Skeletal muscle satellite cell (primary cell): ENCODE measurements around the gene CEP192. TPM values are rescaled to one million over a fixed set of nuclear protein-coding genes. Genes with fewer than 3 reads are reported as not detected.

Source experiments
- H3K27me3 ChIP-seq: 2 replicates; pipeline ENCODE4 v1.7.0; 2013; ENCODE audit warnings: low read length; ENCODE audit not compliant: control insufficient read depth, insufficient read depth
- H3K36me3 ChIP-seq: 2 replicates; pipeline ENCODE4 v1.7.0; 2013; ENCODE audit warnings: mild to moderate bottlenecking, control low read depth, low read length; ENCODE audit not compliant: insufficient read depth
- H3K4me1 ChIP-seq: 2 replicates; pipeline ENCODE4 v1.7.0; 2013; ENCODE audit warnings: low read length; ENCODE audit not compliant: control insufficient read depth, insufficient read depth
- H3K4me2 ChIP-seq: 2 replicates; pipeline ENCODE4 v1.7.0; 2013; ENCODE audit warnings: mild to moderate bottlenecking, low read length
- H3K4me3 ChIP-seq: 2 replicates; pipeline ENCODE4 v1.7.0; 2013; ENCODE audit warnings: low read length
- H3K9ac ChIP-seq: 2 replicates; pipeline ENCODE4 v1.7.0; 2013; ENCODE audit warnings: mild to moderate bottlenecking, low read depth, low read length, moderate library complexity
- H3K9me3 ChIP-seq: replicated peaks from 2 replicates; pipeline ENCODE4 v1.7.0; 2013; ENCODE audit warnings: mild to moderate bottlenecking, control low read depth, low read length
- total RNA-seq: library from RNA; depleted of rRNA; stranded (reverse); fragments of >200 nt; gene quantifications from 2 replicates; pipeline ENCODE4 v1.2.3, GENCODE V29; 2012; rRNA removed

Gene CEP192, protein sequence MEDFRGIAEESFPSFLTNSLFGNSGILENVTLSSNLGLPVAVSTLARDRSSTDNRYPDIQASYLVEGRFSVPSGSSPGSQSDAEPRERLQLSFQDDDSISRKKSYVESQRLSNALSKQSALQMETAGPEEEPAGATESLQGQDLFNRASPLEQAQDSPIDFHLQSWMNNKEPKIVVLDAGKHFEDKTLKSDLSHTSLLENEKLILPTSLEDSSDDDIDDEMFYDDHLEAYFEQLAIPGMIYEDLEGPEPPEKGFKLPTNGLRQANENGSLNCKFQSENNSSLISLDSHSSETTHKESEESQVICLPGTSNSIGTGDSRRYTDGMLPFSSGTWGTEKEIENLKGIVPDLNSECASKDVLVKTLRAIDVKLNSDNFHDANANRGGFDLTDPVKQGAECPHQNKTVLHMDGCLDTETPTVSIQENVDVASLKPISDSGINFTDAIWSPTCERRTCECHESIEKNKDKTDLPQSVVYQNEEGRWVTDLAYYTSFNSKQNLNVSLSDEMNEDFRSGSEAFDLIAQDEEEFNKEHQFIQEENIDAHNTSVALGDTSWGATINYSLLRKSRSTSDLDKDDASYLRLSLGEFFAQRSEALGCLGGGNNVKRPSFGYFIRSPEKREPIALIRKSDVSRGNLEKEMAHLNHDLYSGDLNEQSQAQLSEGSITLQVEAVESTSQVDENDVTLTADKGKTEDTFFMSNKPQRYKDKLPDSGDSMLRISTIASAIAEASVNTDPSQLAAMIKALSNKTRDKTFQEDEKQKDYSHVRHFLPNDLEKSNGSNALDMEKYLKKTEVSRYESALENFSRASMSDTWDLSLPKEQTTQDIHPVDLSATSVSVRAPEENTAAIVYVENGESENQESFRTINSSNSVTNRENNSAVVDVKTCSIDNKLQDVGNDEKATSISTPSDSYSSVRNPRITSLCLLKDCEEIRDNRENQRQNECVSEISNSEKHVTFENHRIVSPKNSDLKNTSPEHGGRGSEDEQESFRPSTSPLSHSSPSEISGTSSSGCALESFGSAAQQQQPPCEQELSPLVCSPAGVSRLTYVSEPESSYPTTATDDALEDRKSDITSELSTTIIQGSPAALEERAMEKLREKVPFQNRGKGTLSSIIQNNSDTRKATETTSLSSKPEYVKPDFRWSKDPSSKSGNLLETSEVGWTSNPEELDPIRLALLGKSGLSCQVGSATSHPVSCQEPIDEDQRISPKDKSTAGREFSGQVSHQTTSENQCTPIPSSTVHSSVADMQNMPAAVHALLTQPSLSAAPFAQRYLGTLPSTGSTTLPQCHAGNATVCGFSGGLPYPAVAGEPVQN (N-terminal part only)
- 21.8 and 26.4 TPM in 2 replicates for total RNA-seq

DNA sequence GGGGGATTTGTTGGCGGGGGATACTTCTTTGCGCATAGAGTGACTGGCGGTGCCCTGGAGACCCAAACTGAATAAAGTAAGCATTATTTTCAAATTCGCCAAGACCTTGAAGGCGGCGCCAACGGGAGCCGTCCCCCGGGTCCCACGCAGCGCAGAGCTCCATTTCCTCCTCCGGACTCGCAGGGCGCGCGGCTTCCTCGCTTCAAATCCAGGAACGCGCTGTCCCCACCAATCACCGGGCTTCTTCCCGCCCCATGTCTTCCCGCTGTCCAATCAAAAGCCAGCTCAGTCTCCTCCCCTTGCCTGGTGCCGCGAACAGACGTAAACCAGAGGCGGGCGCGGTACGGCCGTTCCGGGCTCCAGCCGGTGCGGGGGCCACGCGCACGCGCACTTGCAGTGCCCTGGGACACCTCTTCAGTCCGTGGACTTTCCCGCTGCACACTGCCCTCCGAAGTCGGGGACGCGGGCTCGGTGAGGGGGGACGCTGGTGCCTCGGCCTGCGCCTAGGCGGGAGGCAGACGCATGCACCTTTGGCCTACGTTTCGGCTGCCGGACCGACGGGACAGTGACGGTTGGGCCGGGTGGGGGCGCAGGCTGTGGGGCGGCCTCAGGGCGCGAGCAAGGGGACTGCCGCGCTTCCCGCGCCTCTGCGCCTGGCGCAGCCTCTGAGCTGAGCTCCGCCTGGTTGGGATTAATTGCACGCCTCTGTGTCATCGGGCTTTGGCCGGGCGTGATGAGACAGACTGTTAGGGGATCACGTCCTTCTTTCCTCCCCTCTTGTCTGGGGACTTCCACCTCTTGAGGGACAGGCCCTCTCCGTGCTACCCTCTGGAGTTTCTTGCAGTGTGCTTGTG is at the start of gene CEP192:
TSS of gene CEP192 (plus strand) at position 396 of the 854 bp plus-strand sequence. CDS start 8,063 bp downstream, outside the sequence.
- peak within 1 kb of the TSS; percentile 88 for H3K9ac ChIP-seq
- no peaks in the 10 kb centered on the region for H3K27me3 ChIP-seq
- H3K36me3 ChIP-seq, result peaks cover 8% of the 10 kb centered on the region
- H3K4me2 ChIP-seq, result peak within 1 kb of the TSS; percentile 93
- H3K9me3 ChIP-seq, result no peaks in the 10 kb centered on the region
- peaks cover 19% of the 10 kb centered on the region for H3K4me1 ChIP-seq
- peak within 1 kb of the TSS; percentile 91 for H3K4me3 ChIP-seq

- no peaks in the 10 kb centered on the region for H3K27me3 ChIP-seq
- H3K4me1 ChIP-seq, result peaks cover 22% of the 10 kb centered on the region
- no peaks in the 10 kb centered on the region for H3K9me3 ChIP-seq
- no peak overlapping the region for H3K4me3 ChIP-seq
- no peak overlapping the region for H3K9ac ChIP-seq
- no peaks in the 10 kb centered on the region for H3K36me3 ChIP-seq
- H3K4me2 ChIP-seq, result no peak overlapping the region
Observed at GRCh38 chr18:12943215-12943614, 47.9 kb upstream of the CEP192 start.

- no peak overlapping the region for H3K4me3 ChIP-seq
- H3K4me2 ChIP-seq, result peak overlapping the region; percentile 61
- no peak overlapping the region for H3K9ac ChIP-seq
- H3K27me3 ChIP-seq, result no peaks in the 10 kb centered on the region
- peaks cover 27% of the 10 kb centered on the region for H3K4me1 ChIP-seq
- H3K9me3 ChIP-seq, result no peaks in the 10 kb centered on the region
- no peaks in the 10 kb centered on the region for H3K36me3 ChIP-seq
Observed at GRCh38 chr18:12944709-12945108, 46.5 kb upstream of the CEP192 start.

DNA sequence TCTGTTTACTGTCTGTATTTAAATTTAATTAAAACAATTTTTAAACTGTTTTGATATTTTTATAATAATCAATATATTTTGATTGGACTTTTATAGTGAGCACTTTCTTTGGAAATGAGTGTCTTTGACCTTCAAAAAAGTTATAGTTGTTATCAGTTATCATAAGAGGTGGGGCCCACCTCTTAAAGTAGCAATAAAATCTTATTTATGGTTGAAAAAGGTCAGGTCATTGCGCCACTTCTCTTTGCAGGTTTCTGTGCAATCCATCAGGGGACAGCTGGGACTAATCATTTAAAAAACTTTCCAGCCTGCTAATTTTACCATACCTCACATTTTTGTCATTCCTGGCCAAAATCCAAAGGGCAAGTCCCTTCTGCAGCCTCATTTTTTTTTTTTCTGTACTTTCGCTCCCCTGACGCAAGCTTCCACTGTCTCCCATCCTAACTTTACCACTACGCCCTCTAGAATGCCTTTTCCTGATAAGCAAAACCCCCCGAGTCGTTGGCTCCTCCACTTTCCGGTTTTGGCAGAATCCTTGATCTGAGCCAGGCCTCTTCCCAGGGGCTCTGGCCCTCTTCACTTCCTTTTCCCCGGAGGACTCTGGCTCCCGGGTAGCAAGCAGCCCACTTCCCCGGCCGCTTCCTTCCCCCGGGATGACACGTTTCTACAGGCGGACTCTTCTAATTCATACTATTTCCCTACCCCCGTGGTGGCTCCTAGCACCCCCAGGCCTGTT is 44.4 kb upstream of the CEP192 start:
- H3K9ac ChIP-seq, result peak overlapping the region; percentile 94
- no peaks in the 10 kb centered on the region for H3K9me3 ChIP-seq
- peak overlapping the region; percentile 98 for H3K4me3 ChIP-seq
- peak overlapping the region; percentile 99 for H3K4me2 ChIP-seq
- peaks cover 27% of the 10 kb centered on the region for H3K4me1 ChIP-seq
- H3K27me3 ChIP-seq, result no peaks in the 10 kb centered on the region
- no peaks in the 10 kb centered on the region for H3K36me3 ChIP-seq

- Histone ChIP-seq H3K4me1 (peaks cover 27% of the 10 kb centered on the region), H3K27me3 (no peaks in the 10 kb centered on the region), H3K9me3 (no peaks in the 10 kb centered on the region), H3K4me3 (peak within 1 kb of the TSS; percentile 98), H3K36me3 (no peaks in the 10 kb centered on the region), H3K9ac (peak within 1 kb of the TSS; percentile 94), H3K4me2 (peak within 1 kb of the TSS; percentile 99)
Observed at GRCh38 chr18:12947285-12948049, 43.7 kb upstream of the CEP192 start, which contains the start of gene SEH1L. Gene SEH1L, plus strand, starts transcription at chr18:12948011. Its CDS starts 111 bp downstream, at chr18:12948122.

- Histone ChIP-seq H3K4me3 (peak overlapping the region; percentile 92), H3K27me3 (no peaks in the 10 kb centered on the region), H3K36me3 (peaks cover 3% of the 10 kb centered on the region), H3K4me1 (peaks cover 27% of the 10 kb centered on the region), H3K9ac (peak overlapping the region; percentile 91), H3K9me3 (no peaks in the 10 kb centered on the region), H3K4me2 (peak overlapping the region; percentile 79)
Observed at GRCh38 chr18:12948050-12948804, 42.9 kb upstream of the CEP192 start.

DNA sequence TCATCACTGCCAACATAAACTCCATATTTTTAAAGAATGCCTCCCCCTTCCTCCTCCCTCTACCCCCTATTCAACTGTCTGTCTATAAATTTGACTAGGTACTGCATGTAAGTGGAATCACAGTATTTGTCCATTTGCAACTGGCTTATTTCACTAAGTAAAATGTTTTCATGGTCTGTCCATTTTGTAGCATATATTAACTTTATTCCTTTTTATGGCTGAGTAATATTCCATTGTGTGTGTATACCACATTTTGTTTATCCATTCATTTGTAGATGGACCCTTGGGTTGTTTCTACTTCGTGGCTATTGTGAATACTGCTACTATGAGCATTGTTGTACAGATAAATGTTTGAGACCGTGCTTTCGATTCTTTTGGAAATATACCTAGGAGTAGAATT is 32.7 kb upstream of the CEP192 start:
- no peaks in the 10 kb centered on the region for H3K9me3 ChIP-seq
- H3K4me3 ChIP-seq, result no peak overlapping the region
- H3K9ac ChIP-seq, result no peak overlapping the region
- no peaks in the 10 kb centered on the region for H3K27me3 ChIP-seq
- H3K4me2 ChIP-seq, result no peak overlapping the region
- no peaks in the 10 kb centered on the region for H3K4me1 ChIP-seq
- peaks cover 47% of the 10 kb centered on the region for H3K36me3 ChIP-seq

- no peak overlapping the region for H3K4me3 ChIP-seq
- peaks cover 49% of the 10 kb centered on the region for H3K36me3 ChIP-seq
- no peak overlapping the region for H3K4me2 ChIP-seq
Observed at GRCh38 chr18:12960395-12960794, 30.8 kb upstream of the CEP192 start.

GRCh38 chr18:12960853-12961397 is 30.2 kb upstream of the CEP192 start:
- H3K36me3 ChIP-seq, result peaks cover 48% of the 10 kb centered on the region
- no peaks in the 10 kb centered on the region for H3K9me3 ChIP-seq
- H3K27me3 ChIP-seq, result no peaks in the 10 kb centered on the region
- H3K4me2 ChIP-seq, result no peak overlapping the region
- H3K4me1 ChIP-seq, result no peaks in the 10 kb centered on the region
- no peak overlapping the region for H3K4me3 ChIP-seq
- no peak overlapping the region for H3K9ac ChIP-seq

More at GRCh38 chr18:12960395-12960794, 30.8 kb upstream of the CEP192 start:
- Histone ChIP-seq H3K27me3 (no peaks in the 10 kb centered on the region), H3K4me1 (no peaks in the 10 kb centered on the region), H3K9me3 (no peaks in the 10 kb centered on the region), H3K9ac (no peak overlapping the region)
